ENCODE data around the gene ADAMTS13.

Gene ADAMTS13

DNA sequence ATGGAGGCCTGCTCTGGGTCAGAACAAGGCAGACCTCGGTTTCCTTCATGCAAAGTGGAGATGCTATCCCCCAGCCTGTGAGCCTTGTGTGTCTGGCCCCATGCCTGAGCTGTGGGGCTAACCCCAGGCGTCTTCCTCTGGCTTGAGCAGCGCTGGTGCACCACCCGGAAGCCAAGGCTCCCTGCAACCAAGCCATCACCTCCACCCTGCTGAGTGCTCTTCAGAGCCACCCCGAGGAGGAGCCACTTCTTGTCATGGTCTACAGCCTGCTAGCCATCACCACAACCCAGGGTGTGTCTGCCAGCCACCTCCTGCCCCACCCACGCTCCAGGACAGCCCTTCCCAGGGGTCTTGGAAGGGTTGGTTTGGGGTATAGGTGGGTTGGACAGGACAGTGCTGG, 20.6 kb upstream of the ADAMTS13 start:
- no peak for DNase-seq (ENCODE audit: low read depth)
- TF ChIP-seq, protein P1, sequence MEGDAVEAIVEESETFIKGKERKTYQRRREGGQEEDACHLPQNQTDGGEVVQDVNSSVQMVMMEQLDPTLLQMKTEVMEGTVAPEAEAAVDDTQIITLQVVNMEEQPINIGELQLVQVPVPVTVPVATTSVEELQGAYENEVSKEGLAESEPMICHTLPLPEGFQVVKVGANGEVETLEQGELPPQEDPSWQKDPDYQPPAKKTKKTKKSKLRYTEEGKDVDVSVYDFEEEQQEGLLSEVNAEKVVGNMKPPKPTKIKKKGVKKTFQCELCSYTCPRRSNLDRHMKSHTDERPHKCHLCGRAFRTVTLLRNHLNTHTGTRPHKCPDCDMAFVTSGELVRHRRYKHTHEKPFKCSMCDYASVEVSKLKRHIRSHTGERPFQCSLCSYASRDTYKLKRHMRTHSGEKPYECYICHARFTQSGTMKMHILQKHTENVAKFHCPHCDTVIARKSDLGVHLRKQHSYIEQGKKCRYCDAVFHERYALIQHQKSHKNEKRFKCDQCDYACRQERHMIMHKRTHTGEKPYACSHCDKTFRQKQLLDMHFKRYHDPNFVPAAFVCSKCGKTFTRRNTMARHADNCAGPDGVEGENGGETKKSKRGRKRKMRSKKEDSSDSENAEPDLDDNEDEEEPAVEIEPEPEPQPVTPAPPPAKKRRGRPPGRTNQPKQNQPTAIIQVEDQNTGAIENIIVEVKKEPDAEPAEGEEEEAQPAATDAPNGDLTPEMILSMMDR (IDR thresholded peaks at IDR 0.05; ENCODE audit: low read depth, low read length, missing control alignments) = no peak
- in situ Hi-C loops (cut with HindIII; ENCODE audit: low sequenced_read_pairs) = no loop called here
- H3K4me3 ChIP-seq (ENCODE audit: low read depth, low read length) = no peak overlapping the region

DNA sequence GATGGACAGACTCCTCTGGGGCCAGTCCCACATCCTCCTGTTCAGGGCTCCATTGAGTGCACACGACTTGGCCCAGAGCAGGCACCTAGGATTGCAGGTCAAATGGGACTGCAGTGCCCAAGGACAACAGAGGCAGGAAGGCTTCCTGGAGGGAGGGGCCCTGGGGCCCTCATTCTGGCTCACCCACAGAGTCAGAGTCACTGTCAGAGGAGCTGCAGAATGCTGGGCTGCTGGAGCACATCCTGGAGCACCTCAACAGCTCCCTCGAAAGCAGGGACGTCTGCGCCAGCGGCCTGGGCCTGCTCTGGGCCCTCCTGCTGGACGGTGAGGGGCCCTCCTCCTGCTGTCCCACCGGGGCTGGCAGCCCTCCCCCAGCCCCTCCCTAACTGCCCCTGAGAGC, 19.5 kb upstream of the ADAMTS13 start:
- TF ChIP-seq, protein P1 (IDR thresholded peaks at IDR 0.05; ENCODE audit: low read depth, low read length, missing control alignments) = no peak
- H3K4me3 ChIP-seq (ENCODE audit: low read depth, low read length) = no peak overlapping the region
- in situ Hi-C loops (cut with HindIII; ENCODE audit: low sequenced_read_pairs) = no loop called here
- DNase-seq (ENCODE audit: low read depth) = no peak

DNA sequence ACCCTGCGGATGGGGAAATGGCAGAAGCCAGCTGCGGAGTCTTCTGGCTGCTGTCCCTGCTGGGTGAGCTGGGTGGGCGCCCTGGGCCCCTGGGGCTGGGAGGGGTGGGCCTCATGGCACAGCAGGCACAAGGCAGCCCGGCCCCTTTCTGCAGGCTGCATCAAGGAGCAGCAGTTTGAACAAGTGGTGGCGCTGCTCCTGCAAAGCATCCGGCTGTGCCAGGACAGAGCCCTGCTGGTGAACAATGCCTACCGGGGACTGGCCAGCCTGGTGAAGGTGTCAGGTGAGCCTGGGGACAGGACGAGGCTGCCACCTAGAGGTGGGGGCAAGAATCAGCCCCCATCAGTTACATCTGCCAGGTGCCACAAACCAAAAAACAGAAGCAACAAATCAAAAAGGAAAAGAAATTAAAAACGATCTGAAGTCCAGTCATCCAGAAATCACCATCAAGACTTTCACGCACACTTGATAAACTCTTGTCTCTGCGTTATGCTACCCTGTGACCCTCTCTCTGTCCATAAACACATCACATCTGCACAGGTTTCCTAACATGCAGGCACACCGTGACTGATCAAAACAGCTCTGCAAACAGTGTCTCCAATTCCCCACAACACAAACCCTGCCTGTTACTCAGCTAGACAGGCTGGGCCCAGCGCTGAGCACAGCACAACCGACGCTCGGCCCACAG, 18.3 kb upstream of the ADAMTS13 start:
- H3K4me3 ChIP-seq (ENCODE audit: low read depth, low read length) = no peak overlapping the region
- in situ Hi-C loops (cut with HindIII; ENCODE audit: low sequenced_read_pairs) = no loop called here
- DNase-seq (ENCODE audit: low read depth) = no peak
- TF ChIP-seq, protein P1 (IDR thresholded peaks at IDR 0.05; ENCODE audit: low read depth, low read length, missing control alignments) = peak; percentile 53

DNA sequence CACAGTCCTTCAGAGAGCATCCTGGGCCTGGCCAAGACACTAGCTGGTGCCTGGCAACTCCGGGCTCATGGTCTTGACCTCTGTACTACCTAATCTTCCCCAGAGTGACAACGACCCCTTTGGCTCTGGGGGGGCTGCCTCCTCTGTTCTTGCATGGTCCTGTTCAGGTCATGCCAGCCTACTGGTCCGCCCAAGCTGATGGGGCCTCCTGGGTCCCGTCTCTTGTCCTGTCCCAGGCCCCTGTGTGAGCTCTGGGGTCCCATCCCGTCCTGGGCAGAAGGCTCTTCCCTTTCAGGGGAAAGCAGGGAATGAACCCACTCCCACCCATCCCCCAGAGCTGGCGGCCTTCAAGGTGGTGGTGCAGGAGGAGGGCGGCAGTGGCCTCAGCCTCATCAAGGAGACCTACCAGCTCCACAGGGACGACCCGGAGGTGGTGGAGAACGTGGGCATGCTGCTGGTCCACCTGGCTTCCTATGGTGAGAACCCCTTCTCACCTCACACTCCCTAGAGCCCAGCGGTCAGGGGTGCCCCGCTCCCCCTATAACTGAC, 17.6 kb upstream of the ADAMTS13 start:
- DNase-seq (ENCODE audit: low read depth) = no peak
- H3K4me3 ChIP-seq (ENCODE audit: low read depth, low read length) = no peak overlapping the region
- in situ Hi-C loops (cut with HindIII; ENCODE audit: low sequenced_read_pairs) = no loop called here
- TF ChIP-seq, protein P1 (IDR thresholded peaks at IDR 0.05; ENCODE audit: low read depth, low read length, missing control alignments) = no peak

DNA sequence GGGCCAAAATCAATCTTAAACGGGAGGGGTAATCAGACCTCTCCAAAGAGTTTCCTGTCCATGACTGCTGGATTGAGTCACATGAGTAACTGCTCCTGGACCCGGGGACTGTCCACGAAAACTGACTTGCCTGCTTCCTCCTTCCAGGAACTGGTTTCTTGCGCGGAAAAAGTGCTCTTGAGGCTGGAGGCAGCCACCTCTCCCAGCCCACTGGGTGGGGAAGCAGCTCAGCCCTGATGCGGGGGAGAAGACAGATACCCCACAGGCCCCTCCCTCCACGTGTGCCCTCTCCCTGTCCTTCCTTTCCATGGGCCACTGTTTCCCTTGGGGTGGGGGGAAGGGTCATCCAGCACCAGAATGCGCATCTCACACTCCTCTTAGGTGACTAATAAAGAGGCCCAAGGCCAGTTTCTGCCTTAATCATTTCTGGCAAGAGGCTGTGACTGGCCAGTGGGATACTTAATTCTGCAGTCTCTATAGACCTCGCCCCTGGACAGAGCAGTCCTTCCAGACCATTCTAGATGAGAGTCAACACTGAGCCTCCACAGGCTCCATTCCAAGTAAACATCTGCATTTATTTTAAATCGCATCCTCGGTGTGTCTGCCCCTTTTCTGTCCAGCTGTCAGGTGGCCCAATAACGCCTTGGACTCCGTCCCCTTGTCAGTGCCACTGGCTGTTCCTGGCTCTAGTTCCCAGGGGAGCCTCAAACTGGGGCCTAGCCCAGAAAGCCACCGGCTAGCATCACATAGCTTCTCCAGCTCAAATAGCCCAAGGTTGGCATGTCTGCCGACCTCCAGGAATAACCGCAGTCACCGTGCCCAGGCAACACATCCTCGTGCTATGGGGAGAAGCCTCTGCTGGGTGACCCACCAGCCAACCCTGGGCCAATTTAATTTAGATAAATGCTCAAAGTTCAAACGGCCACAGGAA, 16.4 kb upstream of the ADAMTS13 start:
- in situ Hi-C loops (cut with HindIII; ENCODE audit: low sequenced_read_pairs) = no loop called here
- TF ChIP-seq, protein P1 (IDR thresholded peaks at IDR 0.05; ENCODE audit: low read depth, low read length, missing control alignments) = no peak
- no peak overlapping the region for H3K4me3 ChIP-seq (ENCODE audit: low read depth, low read length)
- DNase-seq (ENCODE audit: low read depth) = no peak

DNA sequence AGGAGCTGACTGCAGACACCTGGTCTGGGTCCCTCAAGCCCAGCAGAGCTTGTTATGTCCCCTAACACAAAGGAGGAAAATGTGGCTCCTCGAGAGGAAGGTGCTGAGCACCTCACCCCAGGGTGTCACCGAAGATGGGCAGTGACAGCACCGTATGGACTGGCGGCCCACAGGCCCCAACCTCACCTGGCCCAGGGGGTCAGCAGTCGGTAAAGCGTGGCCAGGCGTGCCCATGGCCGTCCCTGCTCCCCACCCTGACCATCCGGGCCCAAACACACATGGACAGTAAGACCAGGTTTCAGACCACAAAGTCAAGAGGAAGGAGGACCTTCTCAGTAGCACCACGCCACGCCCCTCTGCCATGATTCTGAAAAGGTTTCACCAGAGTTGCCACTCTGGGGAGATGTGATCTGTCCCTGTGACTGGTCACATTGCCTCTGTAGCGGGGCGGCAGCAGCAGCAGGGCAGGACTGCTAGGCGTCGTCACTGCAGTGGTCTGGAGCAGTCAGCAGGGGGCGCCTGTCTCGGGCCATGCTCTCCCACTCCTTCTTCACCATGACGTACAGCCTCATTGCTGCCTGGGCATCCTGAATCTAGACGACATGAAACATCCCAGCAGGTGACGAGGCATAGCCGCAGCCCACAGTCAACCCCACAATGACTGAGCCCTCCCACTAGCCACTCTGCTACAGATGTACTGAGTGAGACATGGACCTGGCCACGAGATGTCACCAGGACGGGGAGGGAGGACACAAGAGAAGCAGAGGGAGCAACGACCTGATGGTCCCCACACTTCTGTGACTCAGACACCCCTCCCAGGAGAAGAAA, 15.5 kb upstream of the ADAMTS13 start:
- in situ Hi-C loops (cut with HindIII; ENCODE audit: low sequenced_read_pairs) = no loop called here
- H3K4me3 ChIP-seq (ENCODE audit: low read depth, low read length) = no peak overlapping the region
- TF ChIP-seq, protein P1 (IDR thresholded peaks at IDR 0.05; ENCODE audit: low read depth, low read length, missing control alignments) = peak; percentile 94
- DNase-seq (ENCODE audit: low read depth) = peak; percentile 49

All from astrocyte of the cerebellum (primary cell).